ENCODE results near the gene MOK.

- TF ChIP-seq POLR2A (IDR thresholded peaks at IDR 0.05) (no peak), CTCF (IDR thresholded peaks at IDR 0.05) (no peak), POLR2AphosphoS5 (IDR thresholded peaks at IDR 0.05) (no peak), EP300 (IDR thresholded peaks at IDR 0.05) (no peak)
These were observed 39.1 kb upstream of the MOK start for GRCh38 chr14:102344084-102344483.
